ENCODE data around the gene ATP1A2. TPM values are rescaled to one million over a fixed set of nuclear protein-coding genes. Genes with fewer than 3 reads are reported as not detected.

Gene ATP1A2
- total and polyA plus RNA-seq, 2 experiments from 2014 or later = 4.9 to 17.7 TPM

GRCh38 chr1:160121388-160121787, 5.8 kb downstream of the ATP1A2 start:
- H2AFZ ChIP-seq = no peak overlapping the region
- no peak overlapping the region for H3K27ac Mint-ChIP-seq
- no peaks in the 10 kb centered on the region for H3K9me3 Mint-ChIP-seq

More at GRCh38 chr1:160121388-160121787, 5.8 kb downstream of the ATP1A2 start:
- Histone ChIP-seq H3K9me2 (ENCODE audit: insufficient read depth) (no peaks in the 10 kb centered on the region), H4K20me1 (replicated peaks; ENCODE audit: insufficient read depth) (no peaks in the 10 kb centered on the region), H3K4me1 (ENCODE audit: insufficient read depth) (peaks cover 22% of the 10 kb centered on the region), H3K4me2 (no peak overlapping the region), H3K27ac (ENCODE audit: low read depth) (no peak overlapping the region), H3K27me3 (ENCODE audit: insufficient read depth) (no peaks in the 10 kb centered on the region), H3K79me2 (replicated peaks; ENCODE audit: insufficient read depth) (peaks cover 4% of the 10 kb centered on the region; the same call in 1 of the 2 replicates), H3K4me3 (no peak overlapping the region), H3F3A (replicated peaks; ENCODE audit: low read depth) (no peaks in the 10 kb centered on the region), H3K36me3 (ENCODE audit: insufficient read depth) (no peaks in the 10 kb centered on the region)
- no peak overlapping the region for H3K4me3 Mint-ChIP-seq
- no peak for ATAC-seq
- peaks cover 43% of the 10 kb centered on the region for H3K4me1 Mint-ChIP-seq
- no peak for DNase-seq (ENCODE audit: low spot score)
- TF ChIP-seq ETS1 (IDR thresholded peaks at IDR 0.05) (no peak), EZH2 (IDR thresholded peaks at IDR 0.05; ENCODE audit: low read depth, unreplicated experiment) (no peak), JUNB (IDR thresholded peaks at IDR 0.05; ENCODE audit: unreplicated experiment) (no peak), POLR2AphosphoS5 (IDR thresholded peaks at IDR 0.05; ENCODE audit: low read depth) (no peak), ZNF462 (CRISPR knock-in tag; IDR thresholded peaks at IDR 0.05) (no peak), REST (IDR thresholded peaks at IDR 0.05; ENCODE audit: unreplicated experiment) (no peak), NANOG (IDR thresholded peaks at IDR 0.05; ENCODE audit: borderline replicate concordance) (no peak), STAT1 (IDR thresholded peaks at IDR 0.05; ENCODE audit: unreplicated experiment) (no peak), CREB1 (CRISPR knock-in tag; IDR thresholded peaks at IDR 0.05; ENCODE audit: low read depth) (no peak), ZNF331 (CRISPR knock-in tag; IDR thresholded peaks at IDR 0.05; ENCODE audit: low read depth) (no peak), ZNF114 (CRISPR knock-in tag; IDR thresholded peaks at IDR 0.05) (no peak), CTCF (conservative IDR thresholded peaks at IDR 0.05; ENCODE audit: low read depth in 2 of 2) (no peak), EZH2phosphoT487 (IDR thresholded peaks at IDR 0.05; ENCODE audit: unreplicated experiment) (no peak)
- H3K36me3 Mint-ChIP-seq (ENCODE audit: low read depth) = peaks cover 62% of the 10 kb centered on the region
- H3K27me3 Mint-ChIP-seq (ENCODE audit: insufficient read depth, low read depth, poor library complexity) = peaks cover 2% of the 10 kb centered on the region
